Gastrocnemius medialis (tissue), 4 donors: ENCODE results near the gene DHRS7B.

ENCODE experiments used
- POLR2A ChIP-seq, 2 donors: fragments of 450-650 bp; IDR thresholded peaks; one replicate each; pipeline ENCODE4 v1.6.1; 2017; ENCODE audit warnings: antibody characterized with exemption in 2 of 2, mild to moderate bottlenecking in 2 of 2, moderate library complexity in 2 of 2
- TF ChIP-seq, protein P1 (sequence below), 5 experiments: fragments of 450-650 bp in 3 of 5; fragments of 200-600 bp in 2 of 5; sonication (generic) in 2 of 5; IDR thresholded peaks in 4 of 5; conservative IDR thresholded peaks in 1 of 5; 1 replicate in 4 of 5; 2 replicates in 1 of 5; pipeline ENCODE4 v1.5.1; 2016 to 2019; ENCODE audit warnings: antibody characterized with exemption in 5 of 5, mild to moderate bottlenecking in 3 of 5, moderate library complexity in 3 of 5

DNA sequence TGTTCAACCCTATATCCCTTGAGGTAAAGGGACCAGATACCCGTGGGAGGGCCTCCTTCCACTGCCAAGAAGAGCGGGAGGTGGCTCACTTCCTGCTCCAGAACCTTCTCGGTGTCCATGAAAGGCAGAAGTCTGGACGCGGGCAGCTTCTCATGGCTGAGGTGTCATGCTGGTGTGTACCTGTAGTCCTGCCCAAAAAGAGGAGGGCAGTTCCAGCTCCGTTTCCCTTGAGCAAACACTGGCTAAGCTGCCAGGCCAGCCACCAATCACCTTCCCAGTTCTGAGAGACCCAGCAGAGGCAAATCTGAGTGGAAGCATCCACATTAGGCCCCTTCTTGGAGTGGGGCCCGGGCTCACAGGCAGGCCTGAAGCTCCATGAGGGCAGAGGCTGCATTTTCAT is 81.6 kb downstream of the DHRS7B start:
- TF ChIP-seq, protein P1, sequence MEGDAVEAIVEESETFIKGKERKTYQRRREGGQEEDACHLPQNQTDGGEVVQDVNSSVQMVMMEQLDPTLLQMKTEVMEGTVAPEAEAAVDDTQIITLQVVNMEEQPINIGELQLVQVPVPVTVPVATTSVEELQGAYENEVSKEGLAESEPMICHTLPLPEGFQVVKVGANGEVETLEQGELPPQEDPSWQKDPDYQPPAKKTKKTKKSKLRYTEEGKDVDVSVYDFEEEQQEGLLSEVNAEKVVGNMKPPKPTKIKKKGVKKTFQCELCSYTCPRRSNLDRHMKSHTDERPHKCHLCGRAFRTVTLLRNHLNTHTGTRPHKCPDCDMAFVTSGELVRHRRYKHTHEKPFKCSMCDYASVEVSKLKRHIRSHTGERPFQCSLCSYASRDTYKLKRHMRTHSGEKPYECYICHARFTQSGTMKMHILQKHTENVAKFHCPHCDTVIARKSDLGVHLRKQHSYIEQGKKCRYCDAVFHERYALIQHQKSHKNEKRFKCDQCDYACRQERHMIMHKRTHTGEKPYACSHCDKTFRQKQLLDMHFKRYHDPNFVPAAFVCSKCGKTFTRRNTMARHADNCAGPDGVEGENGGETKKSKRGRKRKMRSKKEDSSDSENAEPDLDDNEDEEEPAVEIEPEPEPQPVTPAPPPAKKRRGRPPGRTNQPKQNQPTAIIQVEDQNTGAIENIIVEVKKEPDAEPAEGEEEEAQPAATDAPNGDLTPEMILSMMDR (IDR thresholded peaks at IDR 0.05 in 4 of 5, conservative IDR thresholded peaks at IDR 0.05 in 1 of 5) = no peak
- TF ChIP-seq POLR2A (IDR thresholded peaks at IDR 0.05) = no peak
